ENCODE measurements around the gene GLG1.
A peak's percentile ranks its signal among the peaks of the same experiment; 100 is the strongest.

GLG1 gene

GRCh38 chr16:74580833-74581232 lies 26.1 kb downstream of the GLG1 start:
- DNase-seq (ENCODE audit: low read depth), result no peak
- TF ChIP-seq MAX (IDR thresholded peaks at IDR 0.05; ENCODE audit: low read depth, low read length) (no peak), CTCF (IDR thresholded peaks at IDR 0.05; ENCODE audit: low read depth, low read length) (no peak), MYC (IDR thresholded peaks at IDR 0.05; ENCODE audit: low read depth, low read length) (no peak), POLR2A (IDR thresholded peaks at IDR 0.05; ENCODE audit: extremely low read depth, insufficient read length) (no peak)
- H3K4me3 ChIP-seq (ENCODE audit: low read depth, low read length), result no peak overlapping the region

- TF ChIP-seq CTCF (IDR thresholded peaks at IDR 0.05; ENCODE audit: low read depth, low read length) (no peak), MAX (IDR thresholded peaks at IDR 0.05; ENCODE audit: low read depth, low read length) (no peak), POLR2A (IDR thresholded peaks at IDR 0.05; ENCODE audit: extremely low read depth, insufficient read length) (no peak), MYC (IDR thresholded peaks at IDR 0.05; ENCODE audit: low read depth, low read length) (no peak)
- no peak overlapping the region for H3K4me3 ChIP-seq (ENCODE audit: low read depth, low read length)
- DNase-seq (ENCODE audit: low read depth), result no peak
These were observed 28.1 kb downstream of the GLG1 start for GRCh38 chr16:74578838-74579237.

- no peak for DNase-seq (ENCODE audit: low read depth)
- H3K4me3 ChIP-seq (ENCODE audit: low read depth, low read length), result no peak overlapping the region
- TF ChIP-seq POLR2A (IDR thresholded peaks at IDR 0.05; ENCODE audit: extremely low read depth, insufficient read length) (no peak), CTCF (IDR thresholded peaks at IDR 0.05; ENCODE audit: low read depth, low read length) (no peak), MAX (IDR thresholded peaks at IDR 0.05; ENCODE audit: low read depth, low read length) (no peak), MYC (IDR thresholded peaks at IDR 0.05; ENCODE audit: low read depth, low read length) (no peak)
These were observed 28.5 kb downstream of the GLG1 start for GRCh38 chr16:74578433-74578832.

- peak; percentile 20 for DNase-seq (ENCODE audit: low read depth)
- H3K4me3 ChIP-seq (ENCODE audit: low read depth, low read length), result no peak overlapping the region
- TF ChIP-seq MYC (IDR thresholded peaks at IDR 0.05; ENCODE audit: low read depth, low read length), result no peak
These were observed 29.0 kb downstream of the GLG1 start for GRCh38 chr16:74577882-74578366.

- no peak for TF ChIP-seq CTCF (IDR thresholded peaks at IDR 0.05; ENCODE audit: low read depth, low read length)
- no peak for TF ChIP-seq MAX (IDR thresholded peaks at IDR 0.05; ENCODE audit: low read depth, low read length)
- TF ChIP-seq MYC (IDR thresholded peaks at IDR 0.05; ENCODE audit: low read depth, low read length), result no peak
- TF ChIP-seq POLR2A (IDR thresholded peaks at IDR 0.05; ENCODE audit: extremely low read depth, insufficient read length), result no peak
- no peak overlapping the region for H3K4me3 ChIP-seq (ENCODE audit: low read depth, low read length)
These were observed 30.9 kb downstream of the GLG1 start for GRCh38 chr16:74575807-74576643.

GRCh38 chr16:74575175-74575806 lies 31.6 kb downstream of the GLG1 start:
- TF ChIP-seq POLR2A (IDR thresholded peaks at IDR 0.05; ENCODE audit: extremely low read depth, insufficient read length), result no peak
- TF ChIP-seq CTCF (IDR thresholded peaks at IDR 0.05; ENCODE audit: low read depth, low read length), result no peak
- no peak for TF ChIP-seq MYC (IDR thresholded peaks at IDR 0.05; ENCODE audit: low read depth, low read length)
- no peak for TF ChIP-seq MAX (IDR thresholded peaks at IDR 0.05; ENCODE audit: low read depth, low read length)
- no peak for DNase-seq (ENCODE audit: low read depth)

More at GRCh38 chr16:74575807-74576643, 30.9 kb downstream of the GLG1 start:
- no peak for DNase-seq (ENCODE audit: low read depth)

More at GRCh38 chr16:74575175-74575806, 31.6 kb downstream of the GLG1 start:
- no peak overlapping the region for H3K4me3 ChIP-seq (ENCODE audit: low read depth, low read length)

Data from NB4 (cell line).